PC-3 (cell line): ENCODE results near the gene NDUFA7. TPM values are rescaled to one million over a fixed set of nuclear protein-coding genes. Genes with fewer than 3 reads are reported as not detected.
"Not testable (repeated sequence)": the region's sequence is repeated elsewhere in the genome, so short reads cannot be mapped to it uniquely, and the experiment has no call there.

Source experiments
- ATAC-seq: fragments of 200-7000 bp; cut with Tn5 transposase; 2 replicates; pipeline ENCODE4 v1.9.1; 2020; ENCODE audit warnings: mild to moderate bottlenecking, moderate library complexity
- BruUV-seq: library from RNA; stranded (reverse); fragments of 400-500 nt; replicated peaks from 2 replicates; lab custom pipeline; 2021; lab: Mats Ljungman, UMichigan
- CTCF ChIA-PET: fragments of 300-600 bp; sonication (Branson Sonifier 250); formaldehyde crosslinking; loops from one replicate; lab custom pipeline; 2022; ENCODE audit warnings: antibody characterized with exemption; lab: Charles Lee
- POLR2A ChIA-PET: fragments of 300-600 bp; sonication (Branson Sonifier 250); formaldehyde crosslinking; loops from one replicate; lab custom pipeline; 2022; ENCODE audit warnings: antibody characterized with exemption; ENCODE audit not compliant: unreplicated experiment; lab: Charles Lee
- DNase-seq: peaks from one replicate; pipeline ENCODE4 v3.0.0-alpha.2; 2015
- H2AFZ ChIP-seq: fragments of 300-600 bp; sonication (generic); 2 replicates; pipeline ENCODE4 v1.6.0; 2016; ENCODE audit warnings: antibody characterized with exemption, low read length
- H3F3A ChIP-seq: fragments of 300-600 bp; sonication (generic); one replicate; pipeline ENCODE4 v1.6.0; 2017; ENCODE audit warnings: antibody characterized with exemption, low read length, control low read depth, mild to moderate bottlenecking; ENCODE audit not compliant: unreplicated experiment
- H3K27ac ChIP-seq: fragments of 300-600 bp; sonication (generic); 2 replicates; pipeline ENCODE4 v1.5.1; 2016; ENCODE audit warnings: mild to moderate bottlenecking, low read length
- H3K27me3 ChIP-seq: fragments of 300-600 bp; sonication (generic); 2 replicates; pipeline ENCODE4 v1.6.1; 2016; ENCODE audit warnings: low read length, mixed read lengths
- H3K36me3 ChIP-seq: fragments of 300-600 bp; sonication (generic); 2 replicates; pipeline ENCODE4 v1.6.1; 2016; ENCODE audit warnings: low read depth, mixed run types, low read length, mixed read lengths
- H3K4me1 ChIP-seq: fragments of 300-600 bp; sonication (generic); 2 replicates; pipeline ENCODE4 v1.5.1; 2016; ENCODE audit warnings: low read length; ENCODE audit not compliant: insufficient read depth
- H3K4me2 ChIP-seq: fragments of 300-600 bp; sonication (generic); 2 replicates; pipeline ENCODE4 v1.6.0; 2016; ENCODE audit warnings: low read length
- H3K4me3 ChIP-seq: fragments of 300-600 bp; sonication (generic); 2 replicates; pipeline ENCODE4 v1.5.1; 2016; ENCODE audit warnings: mild to moderate bottlenecking, low read length, mixed read lengths
- H3K79me2 ChIP-seq: fragments of 300-600 bp; sonication (generic); 2 replicates; pipeline ENCODE4 v1.6.1; 2017; ENCODE audit warnings: low read length, mixed read lengths
- H3K9ac ChIP-seq: fragments of 300-600 bp; sonication (generic); 2 replicates; pipeline ENCODE4 v1.6.0; 2016; ENCODE audit warnings: mild to moderate bottlenecking, low read length
- H3K9me2 ChIP-seq: fragments of 300-600 bp; sonication (generic); replicated peaks from 2 replicates; pipeline ENCODE4 v1.6.1; 2016; ENCODE audit warnings: mixed run types, low read length, mixed read lengths
- H3K9me3 ChIP-seq: fragments of 300-600 bp; sonication (generic); 2 replicates; pipeline ENCODE4 v1.6.1; 2016; ENCODE audit warnings: low read length, mixed read lengths
- H4K20me1 ChIP-seq: fragments of 300-600 bp; sonication (generic); 2 replicates; pipeline ENCODE4 v1.6.1; 2016; ENCODE audit warnings: low read length, mixed read lengths
- EZH2 ChIP-seq: fragments of 300-600 bp; sonication (generic); IDR thresholded peaks from one replicate; pipeline ENCODE4 v1.6.1; 2017; ENCODE audit warnings: antibody characterized with exemption, mild to moderate bottlenecking, low read length; ENCODE audit not compliant: unreplicated experiment
- EZH2phosphoT487 ChIP-seq: fragments of 300-600 bp; sonication (generic); IDR thresholded peaks from 2 replicates; pipeline ENCODE4 v1.6.1; 2018; ENCODE audit warnings: mild to moderate bottlenecking, antibody characterized with exemption, low read length, borderline replicate concordance
- intact Hi-C: fragments of 100-400 bp; cut with micrococcal nuclease; formaldehyde crosslinking; loops from 2 replicates; pipeline ENCODE4 v1.9.0; 2023
- total RNA-seq: library from RNA; depleted of rRNA; stranded (reverse); fragments of >200 nt; gene quantifications from 2 replicates; pipeline ENCODE4 v1.2.3, GENCODE V29; 2014
- TF ChIP-seq, protein P1 (sequence below): fragments of 300-600 bp; sonication (generic); conservative IDR thresholded peaks from 2 replicates; pipeline ENCODE4 v1.5.1; 2017; ENCODE audit warnings: antibody characterized with exemption, low read depth, mild to moderate bottlenecking, low read length

The NDUFA7 gene
- total RNA-seq, 1 experiment from 2014 or later: 144 TPM

DNA sequence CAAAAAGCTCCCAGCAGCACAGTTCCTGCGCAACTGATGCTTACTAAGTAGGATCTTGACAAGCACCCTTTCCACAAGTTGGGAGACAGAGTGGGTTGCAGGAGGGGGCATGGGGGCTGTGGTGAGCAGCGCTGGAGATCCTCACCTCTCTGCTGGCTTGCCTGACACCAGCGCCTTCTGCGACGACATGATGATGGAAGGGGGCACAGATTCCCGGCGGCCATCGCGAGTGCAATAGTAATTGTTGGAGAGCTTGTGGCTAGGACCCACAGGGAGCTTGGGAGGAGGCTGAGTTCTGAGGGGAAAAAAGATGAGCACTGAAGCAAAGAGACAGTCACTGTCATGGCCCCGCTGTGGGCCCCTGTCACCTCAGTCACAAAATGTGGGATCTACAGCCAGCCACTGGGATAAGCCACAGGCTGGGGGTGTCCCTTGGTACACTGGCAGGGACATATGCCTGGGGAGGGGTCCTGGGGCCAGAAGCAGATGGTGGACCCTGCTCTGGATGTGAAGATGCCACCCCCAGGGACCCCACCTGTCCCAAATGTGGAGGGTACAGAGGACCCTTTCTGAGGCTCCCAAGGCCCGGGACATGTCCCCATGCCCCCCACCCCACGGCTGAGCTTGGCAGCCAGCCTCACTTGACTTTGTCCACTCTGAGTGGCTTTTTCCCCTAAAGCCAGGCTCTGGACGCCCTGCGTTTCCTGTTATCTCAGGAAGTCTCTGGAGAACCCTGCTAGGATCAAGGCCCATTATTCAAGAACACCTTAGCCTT is 4.6 kb downstream of the NDUFA7 start:
- TF ChIP-seq, protein P1, sequence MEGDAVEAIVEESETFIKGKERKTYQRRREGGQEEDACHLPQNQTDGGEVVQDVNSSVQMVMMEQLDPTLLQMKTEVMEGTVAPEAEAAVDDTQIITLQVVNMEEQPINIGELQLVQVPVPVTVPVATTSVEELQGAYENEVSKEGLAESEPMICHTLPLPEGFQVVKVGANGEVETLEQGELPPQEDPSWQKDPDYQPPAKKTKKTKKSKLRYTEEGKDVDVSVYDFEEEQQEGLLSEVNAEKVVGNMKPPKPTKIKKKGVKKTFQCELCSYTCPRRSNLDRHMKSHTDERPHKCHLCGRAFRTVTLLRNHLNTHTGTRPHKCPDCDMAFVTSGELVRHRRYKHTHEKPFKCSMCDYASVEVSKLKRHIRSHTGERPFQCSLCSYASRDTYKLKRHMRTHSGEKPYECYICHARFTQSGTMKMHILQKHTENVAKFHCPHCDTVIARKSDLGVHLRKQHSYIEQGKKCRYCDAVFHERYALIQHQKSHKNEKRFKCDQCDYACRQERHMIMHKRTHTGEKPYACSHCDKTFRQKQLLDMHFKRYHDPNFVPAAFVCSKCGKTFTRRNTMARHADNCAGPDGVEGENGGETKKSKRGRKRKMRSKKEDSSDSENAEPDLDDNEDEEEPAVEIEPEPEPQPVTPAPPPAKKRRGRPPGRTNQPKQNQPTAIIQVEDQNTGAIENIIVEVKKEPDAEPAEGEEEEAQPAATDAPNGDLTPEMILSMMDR: no peak
- TF ChIP-seq EZH2phosphoT487 (no peak), EZH2 (no peak)
- ATAC-seq: no peak
- H3K9ac ChIP-seq: no peak overlapping the region
- H3K27ac ChIP-seq: no peak overlapping the region
- no peaks in the 10 kb centered on the region for H3K27me3 ChIP-seq
- no peaks in the 10 kb centered on the region for H3K9me3 ChIP-seq
- peaks cover 16% of the 10 kb centered on the region for H3K4me1 ChIP-seq
- POLR2A ChIA-PET: no interaction called here
- H3K4me2 ChIP-seq: no peak overlapping the region
- DNase-seq: no peak
- no peak overlapping the region for H3K4me3 ChIP-seq
- peaks cover under 1% of the 10 kb centered on the region; the same call in 1 of the 2 replicates for H4K20me1 ChIP-seq
- peaks cover 24% of the 10 kb centered on the region for H3K79me2 ChIP-seq
- BruUV-seq: no TSS peak
- H3K9me2 ChIP-seq: no peaks in the 10 kb centered on the region
- peaks cover 2% of the 10 kb centered on the region; the same call in 1 of the 2 replicates for H3K36me3 ChIP-seq
- H2AFZ ChIP-seq: no peak overlapping the region
- intact Hi-C loops: no loop called here
- CTCF ChIA-PET: no interaction called here
- no peaks in the 10 kb centered on the region for H3F3A ChIP-seq

DNA sequence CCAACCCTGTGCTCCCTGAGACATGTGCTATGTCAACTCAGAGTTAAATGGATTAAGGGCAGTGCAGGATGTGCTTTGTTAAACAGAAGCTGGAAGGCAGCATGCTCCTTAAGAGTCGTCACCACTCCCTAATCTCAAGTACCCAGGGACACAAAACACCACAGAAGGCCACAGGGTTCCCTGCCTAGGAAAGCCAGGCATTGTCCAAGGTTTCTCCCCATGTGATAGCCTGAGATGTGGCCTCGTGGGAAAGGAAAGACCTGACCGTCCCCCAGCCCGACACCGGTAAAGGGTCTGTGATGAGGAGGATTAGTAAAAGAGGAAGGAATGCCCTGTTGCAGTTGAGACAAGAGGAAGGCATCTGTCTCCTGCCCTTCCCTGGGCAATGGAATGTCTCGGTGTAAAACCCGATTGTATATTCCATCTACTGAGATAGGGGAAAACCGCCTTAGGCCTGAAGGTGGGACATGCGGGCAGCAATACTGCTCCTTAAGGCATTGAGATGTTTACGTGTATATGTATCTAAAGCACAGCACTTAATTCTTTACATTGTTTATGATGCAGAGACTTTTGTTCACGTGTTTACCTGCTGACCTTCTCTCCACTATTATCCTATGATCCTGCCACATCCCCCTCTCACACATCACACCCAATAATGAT is 6.1 kb downstream of the NDUFA7 start:
- H3K9ac ChIP-seq, BruUV-seq, H3K9me3 ChIP-seq, H4K20me1 ChIP-seq, ATAC-seq, H3K4me2 ChIP-seq, DNase-seq, intact Hi-C loops, H3K4me3 ChIP-seq, H2AFZ ChIP-seq, H3K27ac ChIP-seq, POLR2A ChIA-PET, CTCF ChIA-PET, H3K27me3 ChIP-seq, H3F3A ChIP-seq, H3K36me3 ChIP-seq, H3K9me2 ChIP-seq: not testable (repeated sequence)
- peaks cover 18% of the 10 kb centered on the region for H3K4me1 ChIP-seq
- peaks cover 10% of the 10 kb centered on the region for H3K79me2 ChIP-seq

DNA sequence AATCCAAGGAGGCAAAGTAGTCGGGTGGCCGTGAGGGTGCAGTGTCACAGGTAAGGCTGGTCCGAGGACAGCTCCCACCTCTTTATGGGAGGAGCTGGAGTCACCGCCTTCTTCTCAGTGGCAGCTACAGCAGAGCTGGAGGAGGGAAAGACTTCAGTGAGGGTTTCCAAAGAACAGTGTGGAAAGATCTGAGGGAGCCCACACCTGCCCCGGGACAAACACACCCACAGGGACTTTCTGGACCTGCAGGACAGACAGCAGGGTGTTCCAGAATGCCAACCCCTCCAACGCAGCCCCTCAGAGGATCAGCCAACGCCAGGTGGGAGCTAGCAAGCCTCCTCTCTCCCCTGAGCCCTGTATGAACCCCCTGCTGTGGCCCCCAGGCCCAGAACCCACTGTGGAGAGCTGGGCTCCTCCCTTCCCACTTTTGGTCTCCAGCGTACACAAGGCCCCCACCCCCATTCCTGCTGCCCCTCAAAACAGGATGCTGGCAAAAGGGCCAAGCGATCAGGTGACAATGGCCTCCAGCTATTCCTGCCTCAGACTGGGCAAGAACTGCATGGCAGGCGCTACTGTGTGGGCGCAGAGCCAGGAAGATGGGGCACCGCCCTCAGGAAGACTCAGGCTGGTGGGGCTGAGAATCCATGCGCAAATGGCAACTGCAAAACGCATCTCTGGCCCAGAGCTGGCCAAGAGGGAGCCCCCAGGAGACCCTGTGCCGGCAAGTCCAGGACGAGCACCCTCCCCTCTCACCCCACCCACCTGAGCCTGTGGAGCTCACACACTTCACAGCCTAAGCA is 9.5 kb downstream of the NDUFA7 start:
- Histone ChIP-seq H3K4me3 (no peak overlapping the region), H3K27ac (no peak overlapping the region), H4K20me1 (no peaks in the 10 kb centered on the region), H3F3A (peaks cover 11% of the 10 kb centered on the region), H3K4me2 (no peak overlapping the region), H3K4me1 (peaks cover 37% of the 10 kb centered on the region), H3K27me3 (no peaks in the 10 kb centered on the region), H3K9ac (no peak overlapping the region), H2AFZ (no peak overlapping the region), H3K9me3 (no peaks in the 10 kb centered on the region), H3K79me2 (peaks cover 13% of the 10 kb centered on the region), H3K36me3 (peaks cover 13% of the 10 kb centered on the region; the same call in 1 of the 2 replicates), H3K9me2 (no peaks in the 10 kb centered on the region)
- DNase-seq (peak; percentile 40), ATAC-seq (no peak)
- CTCF ChIA-PET: interaction anchor here (0.6 kb wide), 1 partner anchor 87 kb away, joined by 4 read pairs; no protein-coding TSS in a partner anchor
- TF ChIP-seq EZH2phosphoT487 (no peak), EZH2 (no peak)
- TF ChIP-seq, protein P1: no peak
- intact Hi-C loops: no loop called here
- no TSS peak for BruUV-seq
- POLR2A ChIA-PET: interaction anchor here (0.6 kb wide), 1 partner anchor 78 kb away, joined by 3 read pairs; no protein-coding TSS in a partner anchor
